Medulla oblongata (tissue), 1 donor: Measurements from ENCODE around the gene CHST12.

Experiments used
- DNase-seq: peaks from one replicate; pipeline ENCODE4 v3.0.0-alpha.2; 2015; ENCODE audit errors: extremely low spot score

Gene CHST12

GRCh38 chr7:2478399-2478785 is 75.0 kb downstream of the CHST12 start:
- peak; percentile 66 for DNase-seq

- no peak for DNase-seq
Measured at GRCh38 chr7:2478800-2479199, 75.4 kb downstream of the CHST12 start.

GRCh38 chr7:2479276-2480069 is 76.1 kb downstream of the CHST12 start:
- no peak for DNase-seq

GRCh38 chr7:2480070-2480408 is 76.6 kb downstream of the CHST12 start:
- DNase-seq: no peak

- DNase-seq: no peak
Measured at GRCh38 chr7:2481195-2481594, 77.8 kb downstream of the CHST12 start.

- no peak for DNase-seq
Measured at GRCh38 chr7:2482725-2483451, 79.5 kb downstream of the CHST12 start.

- DNase-seq: no peak
Measured at GRCh38 chr7:2483494-2483893, 80.1 kb downstream of the CHST12 start.

GRCh38 chr7:2484868-2485267 is 81.5 kb downstream of the CHST12 start:
- DNase-seq: no peak

GRCh38 chr7:2487586-2488271 is 84.3 kb downstream of the CHST12 start:
- no peak for DNase-seq

- DNase-seq: no peak
Measured at GRCh38 chr7:2488272-2488645, 84.8 kb downstream of the CHST12 start.

GRCh38 chr7:2488681-2489080 is 85.3 kb downstream of the CHST12 start:
- DNase-seq: no peak

GRCh38 chr7:2490181-2490651 is 86.8 kb downstream of the CHST12 start:
- no peak for DNase-seq

- no peak for DNase-seq
Measured at GRCh38 chr7:2492038-2492437, 88.6 kb downstream of the CHST12 start.

GRCh38 chr7:2493205-2494164 is 90.1 kb downstream of the CHST12 start:
- no peak for DNase-seq

GRCh38 chr7:2494191-2495130 is 91.0 kb downstream of the CHST12 start:
- DNase-seq: no peak

- no peak for DNase-seq
Measured at GRCh38 chr7:2495418-2496299, 92.2 kb downstream of the CHST12 start.

- no peak for DNase-seq
Measured at GRCh38 chr7:2496375-2496774, 93.0 kb downstream of the CHST12 start.

- no peak for DNase-seq
Measured at GRCh38 chr7:2497065-2497464, 93.7 kb downstream of the CHST12 start.
